ENCODE data around the gene BMP8A. TPM values are rescaled to one million over a fixed set of nuclear protein-coding genes. Genes with fewer than 3 reads are reported as not detected.
"Not testable (repeated sequence)": the region's sequence is repeated elsewhere in the genome, so short reads cannot be mapped to it uniquely, and the experiment has no call there.

Gene BMP8A, protein sequence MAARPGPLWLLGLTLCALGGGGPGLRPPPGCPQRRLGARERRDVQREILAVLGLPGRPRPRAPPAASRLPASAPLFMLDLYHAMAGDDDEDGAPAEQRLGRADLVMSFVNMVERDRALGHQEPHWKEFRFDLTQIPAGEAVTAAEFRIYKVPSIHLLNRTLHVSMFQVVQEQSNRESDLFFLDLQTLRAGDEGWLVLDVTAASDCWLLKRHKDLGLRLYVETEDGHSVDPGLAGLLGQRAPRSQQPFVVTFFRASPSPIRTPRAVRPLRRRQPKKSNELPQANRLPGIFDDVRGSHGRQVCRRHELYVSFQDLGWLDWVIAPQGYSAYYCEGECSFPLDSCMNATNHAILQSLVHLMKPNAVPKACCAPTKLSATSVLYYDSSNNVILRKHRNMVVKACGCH
- total RNA-seq: not detected
- long read RNA-seq, partial matches to known transcripts: 0 of 1 reads
- long read RNA-seq, other reads (novel, unspliced or antisense): 0 of 1 reads

DNA sequence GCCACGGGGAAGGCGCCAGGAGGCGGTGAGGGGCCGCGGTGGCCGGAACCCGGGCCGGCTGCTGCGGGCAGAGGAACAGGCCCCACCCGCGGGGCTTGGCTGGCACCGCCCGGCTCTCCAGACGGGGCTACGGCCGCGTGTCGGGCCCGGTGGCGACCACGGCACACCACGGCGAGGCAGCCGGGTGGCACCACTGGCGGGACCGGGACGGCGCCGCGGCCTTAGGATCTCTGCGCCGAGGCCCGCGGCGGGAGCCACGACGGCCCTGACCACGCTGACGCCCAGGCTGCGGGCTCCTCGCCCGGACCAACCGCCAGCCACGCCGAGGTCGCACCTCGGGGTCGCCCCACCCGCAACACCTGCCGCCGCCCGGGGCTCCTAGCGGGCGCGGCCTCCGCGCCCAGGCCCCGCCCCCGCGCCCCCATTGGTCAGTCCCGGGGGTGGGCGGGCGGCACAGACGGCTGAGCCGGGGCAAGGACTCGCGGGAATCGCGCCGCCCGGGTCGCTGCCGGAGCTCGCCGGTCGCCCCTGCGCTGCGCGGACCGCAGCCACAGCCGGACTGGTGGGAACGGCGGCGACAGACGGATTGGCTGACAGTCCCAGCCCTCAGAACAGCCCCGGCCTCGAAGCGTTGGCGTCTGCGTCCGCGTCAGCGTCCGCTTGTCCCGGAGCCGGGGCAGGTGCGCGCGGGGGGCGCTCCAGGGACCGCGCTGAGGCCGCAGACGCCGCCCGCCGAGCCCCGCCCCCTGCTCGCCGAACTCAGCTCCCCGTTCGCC lies at the start of gene BMP8A:
Gene BMP8A (plus strand): TSS at position 491 of the 776 bp plus-strand sequence. CDS start 356 bp downstream, outside the sequence.
- peak; percentile 73 for DNase-seq
- intact Hi-C loops (cut with micrococcal nuclease): no loop called here
- ATAC-seq: peak; percentile 75

- ATAC-seq: no peak
- DNase-seq: no peak
- intact Hi-C loops (cut with micrococcal nuclease): loop anchor here (10.0 kb wide), 1 partner anchor 147 kb away; no protein-coding TSS in a partner anchor
These were observed 49.6 kb upstream of the BMP8A start for GRCh38 chr1:39441797-39442196.

- intact Hi-C loops (cut with micrococcal nuclease): loop anchor here (10.0 kb wide), 1 partner anchor 151 kb away; no protein-coding TSS in a partner anchor
- ATAC-seq (no peak), DNase-seq (no peak)
These were observed 45.9 kb upstream of the BMP8A start for GRCh38 chr1:39445573-39445972.

DNA sequence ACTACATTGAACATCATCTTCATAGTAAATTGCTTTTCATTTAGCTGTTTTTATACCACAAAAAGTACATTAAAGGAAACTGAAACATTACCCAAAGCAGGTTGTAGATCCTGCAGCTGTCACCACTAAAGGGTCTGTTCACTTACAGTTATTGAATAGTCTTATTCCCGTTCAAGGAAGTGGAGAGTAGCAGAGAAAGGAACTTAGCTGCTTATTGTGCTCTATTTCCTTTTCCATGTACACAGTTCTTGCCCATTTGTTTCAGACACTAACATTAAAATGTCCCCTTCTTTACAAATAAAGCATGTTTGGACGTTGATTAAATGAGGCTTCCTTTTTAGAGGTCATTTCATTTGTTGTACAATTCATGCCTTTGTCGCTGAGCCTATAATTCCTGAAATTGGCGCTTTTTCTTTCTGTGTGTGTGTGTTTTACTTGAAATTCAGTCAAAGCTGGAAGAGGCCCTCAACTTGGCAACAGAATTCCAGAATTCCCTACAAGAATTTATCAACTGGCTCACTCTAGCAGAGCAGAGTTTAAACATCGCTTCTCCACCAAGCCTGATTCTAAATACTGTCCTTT lies 44.4 kb upstream of the BMP8A start:
- ATAC-seq: no peak
- no peak for DNase-seq
- intact Hi-C loops (cut with micrococcal nuclease): loop anchor here (10.0 kb wide), 1 partner anchor 152 kb away; no protein-coding TSS in a partner anchor

GRCh38 chr1:39450041-39450440 lies 41.4 kb upstream of the BMP8A start:
- intact Hi-C loops (cut with micrococcal nuclease); ATAC-seq; DNase-seq: not testable (repeated sequence)

DNA sequence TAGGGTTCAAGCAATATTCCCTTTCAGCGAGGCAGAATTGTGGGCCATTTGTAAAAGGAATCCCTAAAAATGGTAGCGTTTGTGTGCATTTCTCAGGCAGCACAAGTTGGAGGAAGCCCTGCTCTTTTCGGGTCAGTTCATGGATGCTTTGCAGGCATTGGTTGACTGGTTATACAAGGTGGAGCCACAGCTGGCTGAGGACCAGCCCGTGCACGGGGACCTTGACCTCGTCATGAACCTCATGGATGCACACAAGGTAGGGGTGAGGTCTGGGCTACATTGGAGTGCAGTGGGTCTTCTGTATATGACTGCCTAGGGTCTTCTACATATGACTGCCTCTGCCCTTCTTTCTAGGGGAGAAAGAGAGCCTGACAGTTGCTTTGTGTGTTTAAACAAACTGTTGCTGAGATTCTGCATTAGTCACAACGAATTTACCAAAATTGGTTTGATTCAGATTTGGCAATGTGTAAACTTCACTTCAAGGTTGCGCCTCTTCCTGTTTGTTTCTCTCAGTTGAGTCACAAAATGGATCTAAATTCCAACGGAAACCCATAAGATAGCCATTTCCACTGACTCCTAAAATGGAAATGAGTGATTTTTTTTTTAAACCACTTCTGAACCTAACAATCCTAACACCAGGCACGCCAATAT lies 40.4 kb upstream of the BMP8A start:
- DNase-seq: no peak
- intact Hi-C loops (cut with micrococcal nuclease): no loop called here
- peak; percentile 26 for ATAC-seq

DNA sequence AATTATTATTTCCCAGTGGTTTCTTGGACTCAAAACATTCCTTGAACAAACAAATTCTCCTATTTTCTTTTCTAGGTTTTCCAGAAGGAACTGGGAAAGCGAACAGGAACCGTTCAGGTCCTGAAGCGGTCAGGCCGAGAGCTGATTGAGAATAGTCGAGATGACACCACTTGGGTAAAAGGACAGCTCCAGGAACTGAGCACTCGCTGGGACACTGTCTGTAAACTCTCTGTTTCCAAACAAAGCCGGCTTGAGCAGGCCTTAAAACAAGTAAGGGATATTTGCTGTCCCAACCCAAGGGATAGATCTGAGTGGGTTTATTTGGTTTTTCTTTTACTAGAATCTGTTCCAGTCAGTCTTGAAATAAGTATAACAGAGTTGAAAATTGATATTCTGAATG lies 39.4 kb upstream of the BMP8A start:
- ATAC-seq (no peak), DNase-seq (no peak)

GRCh38 chr1:39452540-39452939 lies 38.9 kb upstream of the BMP8A start:
- intact Hi-C loops (cut with micrococcal nuclease): no loop called here
- ATAC-seq: no peak
- no peak for DNase-seq

More for the DNA sequence above, 39.4 kb upstream of the BMP8A start:
- intact Hi-C loops (cut with micrococcal nuclease): no loop called here

GRCh38 chr1:39453603-39454002 lies 37.8 kb upstream of the BMP8A start:
- intact Hi-C loops (cut with micrococcal nuclease): no loop called here
- DNase-seq: peak; percentile 79
- ATAC-seq: peak; percentile 58

DNA sequence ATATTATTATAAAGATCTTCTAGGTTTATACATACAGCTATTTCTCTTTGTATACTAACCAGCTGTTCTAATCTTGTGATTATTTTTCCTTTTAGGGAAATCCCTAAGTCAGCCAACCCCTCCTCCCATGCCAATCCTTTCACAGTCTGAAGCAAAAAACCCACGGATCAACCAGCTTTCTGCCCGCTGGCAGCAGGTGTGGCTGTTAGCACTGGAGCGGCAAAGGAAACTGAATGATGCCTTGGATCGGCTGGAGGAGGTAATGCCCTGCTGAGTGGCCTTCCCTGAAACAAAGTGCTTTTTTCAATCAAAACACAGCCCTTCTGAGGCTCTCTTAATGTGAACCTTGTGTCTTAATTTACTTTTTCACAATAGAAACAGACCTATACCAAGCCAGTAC lies 32.4 kb upstream of the BMP8A start:
- intact Hi-C loops (cut with micrococcal nuclease): no loop called here
- DNase-seq (no peak), ATAC-seq (no peak)

DNA sequence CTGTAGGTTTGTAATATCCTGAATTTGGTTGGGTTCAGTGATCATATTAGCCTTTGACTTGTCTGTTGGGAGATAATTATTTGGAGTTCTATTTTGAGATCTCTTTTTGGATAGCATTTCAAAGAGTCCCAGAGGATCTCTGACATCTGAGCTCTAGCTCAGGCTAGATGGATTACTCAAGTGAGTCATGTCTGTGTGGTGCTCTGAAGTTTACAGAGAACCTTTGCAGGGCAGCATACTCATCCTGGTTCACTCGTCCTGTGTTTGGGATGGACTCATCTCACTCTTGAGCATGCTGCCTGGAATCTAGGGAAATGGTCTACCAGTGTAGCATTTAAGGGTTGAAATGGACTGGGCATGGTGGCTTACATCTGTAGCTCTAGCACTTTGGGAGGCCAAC lies 29.4 kb upstream of the BMP8A start:
- no peak for DNase-seq
- no peak for ATAC-seq
- intact Hi-C loops (cut with micrococcal nuclease): loop anchor here (10.0 kb wide), 1 partner anchor 137 kb away; no protein-coding TSS in a partner anchor

DNA sequence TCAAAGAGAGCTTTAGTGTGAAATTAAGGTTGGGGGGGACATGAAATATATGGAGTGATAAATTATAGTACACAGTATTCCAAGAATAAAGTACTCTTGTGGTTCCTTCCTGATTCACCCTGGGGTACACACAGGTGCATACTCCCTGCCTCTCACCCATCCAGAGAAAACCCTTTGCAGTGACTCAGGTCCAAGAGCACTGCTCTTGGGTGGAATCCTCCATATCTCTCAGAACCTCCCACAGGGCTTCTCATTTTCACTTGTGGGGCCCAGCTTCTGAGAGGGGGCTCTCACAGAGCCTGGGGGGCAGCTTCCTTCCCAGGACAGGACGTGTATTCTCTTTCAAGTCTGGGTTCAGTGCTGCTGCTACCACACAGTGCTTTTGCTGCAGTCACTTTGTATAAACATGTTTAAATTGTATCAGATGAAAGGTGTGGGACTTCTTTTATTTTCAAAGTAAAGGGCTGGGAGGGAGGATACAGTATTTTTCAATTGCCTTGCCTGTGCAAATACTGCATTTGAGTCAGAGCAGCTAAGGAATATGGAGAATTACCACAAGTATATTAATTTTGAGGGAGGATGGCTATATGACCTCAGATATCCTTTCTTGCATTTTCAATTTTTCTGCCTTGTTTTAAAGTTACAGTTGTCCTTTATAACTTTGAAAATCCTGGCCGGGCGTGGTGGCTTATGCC lies 24.9 kb upstream of the BMP8A start:
- DNase-seq (no peak), ATAC-seq (no peak)
- intact Hi-C loops (cut with micrococcal nuclease): loop anchor here (10.0 kb wide), 1 partner anchor 142 kb away; no protein-coding TSS in a partner anchor

DNA sequence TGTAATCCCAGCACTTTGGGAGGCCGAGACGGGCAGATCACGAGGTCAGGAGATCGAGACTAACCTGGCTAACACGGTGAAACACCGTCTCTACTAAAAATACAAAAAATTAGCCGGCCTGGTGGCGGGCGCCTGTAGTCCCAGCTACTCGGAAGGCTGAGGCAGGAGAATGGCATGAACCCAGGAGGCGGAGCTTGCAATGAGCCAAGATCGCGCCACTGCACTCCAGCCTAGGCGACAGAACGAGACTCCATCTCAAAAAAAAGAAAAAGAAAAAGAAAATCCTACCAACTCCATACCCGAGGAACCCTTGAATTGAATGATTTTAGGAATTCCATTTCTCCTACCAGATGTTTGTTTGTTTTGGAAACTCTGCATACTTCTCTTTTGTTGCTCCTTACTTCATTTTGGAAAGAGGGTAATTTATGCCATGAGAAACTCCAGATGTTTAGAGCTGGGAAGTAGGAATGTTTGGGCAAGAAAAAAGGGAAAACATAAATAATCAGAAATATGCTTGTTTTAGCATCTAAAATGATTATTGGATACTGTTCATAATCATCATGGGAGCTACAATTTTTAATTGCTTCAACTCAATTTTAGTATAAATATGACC lies 24.2 kb upstream of the BMP8A start:
- peak; percentile 22 for ATAC-seq
- intact Hi-C loops (cut with micrococcal nuclease): loop anchor here (10.0 kb wide), 1 partner anchor 142 kb away; no protein-coding TSS in a partner anchor
- not testable (repeated sequence) for DNase-seq

DNA sequence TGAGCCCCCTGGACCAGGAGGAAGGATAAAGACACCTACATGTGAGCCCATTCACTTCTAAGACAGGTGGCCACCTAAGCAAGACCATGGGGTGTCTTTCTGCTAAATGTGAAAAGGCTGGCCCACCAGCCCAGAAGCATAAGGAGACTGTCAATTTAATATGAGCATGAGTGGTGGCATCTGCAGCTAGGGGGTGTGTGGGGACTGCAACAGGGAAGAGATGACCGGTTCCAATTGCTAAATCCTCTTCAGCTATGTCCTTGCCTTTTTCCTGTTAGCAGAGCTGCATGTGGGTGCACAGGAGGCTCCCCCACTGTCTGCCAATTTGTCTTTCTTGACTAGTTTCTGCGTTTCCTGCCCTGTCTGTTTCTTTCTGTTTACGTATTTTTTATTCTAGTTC lies 22.3 kb upstream of the BMP8A start:
- intact Hi-C loops (cut with micrococcal nuclease): loop anchor here (10.0 kb wide), 1 partner anchor 144 kb away; no protein-coding TSS in a partner anchor
- DNase-seq (no peak), ATAC-seq (no peak)

GRCh38 chr1:39470040-39470439 lies 21.4 kb upstream of the BMP8A start:
- ATAC-seq: no peak
- no peak for DNase-seq
- intact Hi-C loops (cut with micrococcal nuclease): no loop called here

DNA sequence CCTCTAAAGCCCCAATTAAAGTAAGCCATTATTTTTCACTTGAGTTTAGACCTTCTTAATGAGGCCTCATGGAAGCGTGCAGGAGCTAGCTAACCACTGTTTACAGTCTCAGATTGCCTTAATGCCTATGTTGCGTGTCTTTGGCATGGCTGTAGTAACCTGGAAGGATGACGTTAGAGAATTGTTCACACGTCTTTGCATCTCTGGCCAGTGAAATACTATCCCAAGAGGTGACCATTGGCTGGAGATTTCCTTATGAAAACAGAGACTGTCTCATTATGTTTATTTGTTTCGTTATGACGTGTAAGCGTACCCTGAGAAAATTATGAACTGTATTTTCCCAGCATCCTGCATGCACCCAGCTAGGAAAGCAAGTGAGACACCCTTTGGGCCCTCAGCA lies 18.6 kb upstream of the BMP8A start:
- ATAC-seq: no peak
- DNase-seq: no peak
- intact Hi-C loops (cut with micrococcal nuclease): no loop called here

GRCh38 chr1:39473324-39473723 lies 18.1 kb upstream of the BMP8A start:
- no peak for DNase-seq
- ATAC-seq: no peak
- intact Hi-C loops (cut with micrococcal nuclease): no loop called here

GRCh38 chr1:39474810-39475209 lies 16.6 kb upstream of the BMP8A start:
- intact Hi-C loops (cut with micrococcal nuclease): no loop called here
- peak; percentile 89 for ATAC-seq

More at GRCh38 chr1:39474810-39475209, 16.6 kb upstream of the BMP8A start:
- peak; percentile 58 for DNase-seq
